Adrenal gland (tissue), 5 donors: ENCODE measurements around the gene TOPAZ1.

Experiments
- POLR2A ChIP-seq, 2 donors: fragments of 450-650 bp; IDR thresholded peaks; one replicate each; pipeline ENCODE4 v1.6.1; 2017; ENCODE audit warnings: antibody characterized with exemption in 2 of 2, mild to moderate bottlenecking in 2 of 2, moderate library complexity in 1 of 2
- TF ChIP-seq, protein P1 (sequence below), 6 experiments: fragments of 450-650 bp in 4 of 6; fragments of 200-600 bp in 2 of 6; sonication (generic) in 1 of 6; IDR thresholded peaks; 1 replicate in 5 of 6; 2 replicates in 1 of 6; pipeline versions ENCODE4 v1.5.1 to v1.8.0; 2016 to 2021; ENCODE audit warnings: antibody characterized with exemption in 6 of 6, mild to moderate bottlenecking in 2 of 6, moderate library complexity in 1 of 6
- donor health status: DM: no; HTN: no; CAD: no.

DNA sequence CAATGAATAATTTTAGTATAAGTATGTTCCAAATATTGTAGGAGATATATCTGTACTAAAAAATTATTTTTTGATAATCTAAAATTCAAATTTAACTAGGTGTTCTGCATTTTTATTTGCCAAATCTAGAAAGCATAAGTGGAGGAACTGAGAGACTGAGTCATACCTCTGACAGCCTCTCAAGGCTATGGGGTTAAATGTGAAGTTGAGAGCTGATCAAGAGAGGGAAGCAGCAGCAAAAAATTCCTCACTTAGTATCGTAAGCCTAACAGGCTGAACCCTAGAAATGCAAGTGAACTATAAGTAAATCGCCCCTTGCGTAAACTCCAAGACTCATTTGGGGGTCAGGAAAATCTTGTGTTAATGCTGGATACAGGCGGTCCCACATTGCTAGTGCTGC, 12.8 kb upstream of the TOPAZ1 start:
- TF ChIP-seq, protein P1, sequence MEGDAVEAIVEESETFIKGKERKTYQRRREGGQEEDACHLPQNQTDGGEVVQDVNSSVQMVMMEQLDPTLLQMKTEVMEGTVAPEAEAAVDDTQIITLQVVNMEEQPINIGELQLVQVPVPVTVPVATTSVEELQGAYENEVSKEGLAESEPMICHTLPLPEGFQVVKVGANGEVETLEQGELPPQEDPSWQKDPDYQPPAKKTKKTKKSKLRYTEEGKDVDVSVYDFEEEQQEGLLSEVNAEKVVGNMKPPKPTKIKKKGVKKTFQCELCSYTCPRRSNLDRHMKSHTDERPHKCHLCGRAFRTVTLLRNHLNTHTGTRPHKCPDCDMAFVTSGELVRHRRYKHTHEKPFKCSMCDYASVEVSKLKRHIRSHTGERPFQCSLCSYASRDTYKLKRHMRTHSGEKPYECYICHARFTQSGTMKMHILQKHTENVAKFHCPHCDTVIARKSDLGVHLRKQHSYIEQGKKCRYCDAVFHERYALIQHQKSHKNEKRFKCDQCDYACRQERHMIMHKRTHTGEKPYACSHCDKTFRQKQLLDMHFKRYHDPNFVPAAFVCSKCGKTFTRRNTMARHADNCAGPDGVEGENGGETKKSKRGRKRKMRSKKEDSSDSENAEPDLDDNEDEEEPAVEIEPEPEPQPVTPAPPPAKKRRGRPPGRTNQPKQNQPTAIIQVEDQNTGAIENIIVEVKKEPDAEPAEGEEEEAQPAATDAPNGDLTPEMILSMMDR (IDR thresholded peaks at IDR 0.05), result no peak
- no peak for TF ChIP-seq POLR2A (IDR thresholded peaks at IDR 0.05)
